GM19193 (cell line): ENCODE results near the gene IKZF2.
A peak's percentile ranks its signal among the peaks of the same experiment; 100 is the strongest.

Experiments
- POLR2A ChIP-seq: IDR thresholded peaks from 4 replicates; pipeline ENCODE4 v1.6.1; 2011; ENCODE audit not compliant: insufficient read depth, insufficient read length; ENCODE audit errors: extremely low read depth

The IKZF2 gene

DNA sequence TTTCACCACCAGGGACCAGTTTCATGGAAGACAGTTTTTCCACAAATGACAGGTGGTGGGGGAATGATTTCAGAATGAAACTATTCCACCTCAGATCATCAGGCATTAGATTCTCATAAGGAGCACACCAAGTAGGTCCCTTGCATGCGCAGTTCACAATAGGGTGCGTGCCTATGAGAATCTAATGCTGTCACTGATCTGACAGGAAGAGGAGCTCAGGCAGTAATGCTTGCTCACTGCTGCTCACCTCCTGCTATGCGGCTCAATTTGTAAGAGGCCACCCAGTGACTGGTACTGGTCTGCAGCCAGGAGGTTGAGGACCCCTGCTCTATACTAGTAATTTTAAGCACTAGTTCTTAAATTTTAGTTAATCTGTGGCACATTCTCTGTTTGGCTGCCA, 107.8 kb downstream of the IKZF2 start:
- TF ChIP-seq POLR2A = no peak

DNA sequence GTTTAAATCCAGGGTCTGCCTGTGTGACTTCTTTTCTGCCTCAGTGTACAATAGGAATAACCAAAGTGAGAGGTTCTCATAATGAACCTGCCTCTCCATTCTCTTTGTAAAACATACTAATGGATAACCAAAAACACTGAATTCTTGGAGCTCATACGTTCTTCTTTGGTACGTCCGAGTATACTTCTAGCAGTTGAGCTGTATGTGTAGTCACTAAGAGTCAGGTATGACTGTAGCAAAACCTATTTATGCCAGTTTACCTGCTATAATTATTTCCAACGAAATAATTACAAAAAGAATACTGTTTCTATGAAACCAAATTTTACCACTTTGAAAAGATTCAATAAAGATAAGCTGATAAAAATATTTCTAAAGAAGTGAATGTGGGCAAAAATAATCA, 109.2 kb downstream of the IKZF2 start:
- TF ChIP-seq POLR2A = no peak

DNA sequence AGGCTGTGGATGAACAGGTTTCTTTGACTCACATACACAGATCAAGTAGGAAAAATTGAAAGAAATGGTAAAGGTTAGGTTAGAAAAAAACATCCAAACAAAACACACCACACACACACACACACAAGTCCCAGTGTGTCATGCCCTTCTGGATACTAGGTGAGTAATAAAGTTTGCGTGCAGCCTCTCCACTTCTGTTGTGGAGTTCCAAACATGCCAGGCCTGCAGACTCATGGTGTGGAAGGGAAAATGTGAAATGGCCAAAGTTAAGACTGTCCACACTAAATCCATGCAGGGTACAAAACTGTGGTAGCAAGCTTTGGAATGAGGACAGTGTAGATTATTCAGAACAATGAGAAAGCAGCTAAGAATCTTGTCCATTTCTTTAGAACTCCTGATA, 114.6 kb downstream of the IKZF2 start:
- TF ChIP-seq POLR2A = no peak

DNA sequence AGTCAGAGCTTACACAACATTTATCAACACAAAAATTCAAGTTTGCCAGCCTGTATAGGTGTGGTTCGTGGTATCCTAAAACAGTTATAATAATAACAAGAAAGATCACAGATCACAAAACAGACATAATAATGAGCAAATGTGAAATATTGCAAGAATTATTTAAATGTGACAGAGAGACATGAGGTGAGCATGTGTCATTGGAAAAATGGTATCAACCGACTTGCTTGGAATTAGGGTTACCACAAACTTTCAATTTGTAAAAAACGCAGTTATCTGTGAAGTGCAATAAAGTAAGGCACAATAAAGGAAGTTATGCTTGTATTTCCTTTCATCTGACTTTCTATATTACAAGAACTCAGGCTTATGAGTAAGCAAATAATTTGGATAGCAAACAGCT, 116.8 kb downstream of the IKZF2 start:
- TF ChIP-seq POLR2A = no peak

DNA sequence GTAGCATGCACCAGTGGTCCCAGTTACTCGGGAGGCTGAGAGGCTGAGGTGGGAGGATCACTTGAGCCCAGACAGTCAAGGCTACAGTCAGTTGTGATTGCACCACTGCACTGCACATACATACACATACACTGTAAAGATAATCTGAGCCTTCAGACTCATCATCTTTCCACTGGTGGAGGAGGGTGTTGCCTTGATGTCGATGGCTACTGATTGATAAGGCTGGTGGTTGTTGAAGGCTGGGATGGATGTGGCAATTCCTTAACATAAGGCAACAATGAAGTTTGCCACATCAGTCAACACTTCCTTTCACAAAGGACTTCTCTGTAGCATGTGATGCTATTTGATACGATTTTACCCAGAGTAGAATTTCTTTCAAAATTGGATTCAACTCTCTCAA, 118.8 kb downstream of the IKZF2 start:
- TF ChIP-seq POLR2A = no peak

DNA sequence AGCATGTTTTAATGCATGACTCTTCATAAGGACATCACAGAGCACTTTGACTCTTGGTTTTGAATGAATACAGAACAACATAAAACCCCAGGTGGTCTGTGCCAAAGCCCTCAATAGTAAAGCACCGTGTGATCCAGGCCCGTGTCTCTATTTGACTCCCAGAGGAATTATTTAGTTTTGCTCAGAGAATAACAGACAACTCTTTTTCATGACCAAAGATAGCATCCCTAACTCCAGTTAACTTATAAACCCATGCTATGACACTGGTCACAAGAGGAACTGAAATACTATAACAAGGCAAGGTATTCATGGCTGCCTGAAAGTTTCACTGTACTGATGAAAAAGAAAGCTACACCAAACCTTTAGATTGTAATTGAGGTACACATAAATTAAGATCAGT, 128.4 kb downstream of the IKZF2 start:
- no peak for TF ChIP-seq POLR2A

DNA sequence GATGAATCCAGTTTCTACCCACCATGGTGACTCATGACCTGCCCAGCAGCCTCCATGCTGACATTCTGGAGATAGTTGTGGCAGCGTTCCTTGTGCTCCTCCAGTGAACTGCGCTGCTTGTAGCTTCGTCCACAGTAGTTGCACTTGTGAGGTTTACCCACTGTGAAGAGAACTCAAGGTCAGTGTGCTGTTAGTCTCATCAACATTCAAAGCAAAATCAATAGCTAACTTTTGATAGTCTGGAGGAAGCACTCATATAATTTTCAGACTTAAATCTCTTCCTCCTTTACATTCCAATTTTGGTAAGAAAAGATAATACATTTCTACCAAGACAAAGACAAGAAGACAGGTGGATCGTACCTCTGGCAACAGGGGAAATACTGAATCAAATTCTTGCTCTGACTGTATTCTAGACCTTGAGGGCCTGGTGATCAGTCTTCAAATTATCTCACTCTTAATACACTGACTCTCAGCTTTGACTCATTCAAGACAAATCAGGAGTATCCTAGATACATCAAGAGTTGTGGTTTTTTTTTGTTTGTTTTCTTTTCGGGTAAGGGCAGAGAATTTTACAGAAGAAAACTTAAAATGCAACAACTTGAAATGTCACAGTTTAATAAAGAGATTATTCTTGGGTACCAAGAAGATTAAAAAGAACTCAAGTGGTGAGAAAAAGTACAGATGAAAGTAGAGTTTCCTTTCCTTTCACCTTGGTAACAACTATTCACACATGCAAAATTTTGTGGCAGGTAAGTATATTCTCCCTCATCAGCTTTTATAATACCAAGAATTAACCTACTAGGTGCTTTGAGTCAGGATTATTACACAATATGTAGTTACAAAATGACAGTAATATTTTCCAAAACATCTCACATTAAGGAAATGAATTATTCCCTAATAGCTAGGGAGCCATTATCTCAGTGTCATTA, 129.2 kb downstream of the IKZF2 start:
- TF ChIP-seq POLR2A = peak; percentile 69

DNA sequence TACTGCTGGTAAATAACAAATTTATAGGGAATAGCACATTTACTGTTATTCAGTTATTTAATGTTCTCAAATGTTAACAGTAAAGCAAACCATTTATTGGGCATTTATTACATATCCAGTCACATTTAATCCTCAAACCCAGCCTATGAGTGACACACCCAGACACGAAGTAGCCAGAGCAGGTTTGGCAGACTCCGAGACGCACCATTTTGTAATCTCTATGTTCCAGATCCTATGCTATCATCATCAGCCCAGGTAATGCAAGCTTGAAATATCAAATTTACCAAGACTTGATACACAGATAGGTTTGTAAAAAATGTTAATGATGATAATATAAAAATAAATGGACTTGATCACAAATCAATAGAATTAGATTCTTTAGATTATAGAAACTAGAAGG, 131.1 kb downstream of the IKZF2 start:
- peak; percentile 25 for TF ChIP-seq POLR2A

DNA sequence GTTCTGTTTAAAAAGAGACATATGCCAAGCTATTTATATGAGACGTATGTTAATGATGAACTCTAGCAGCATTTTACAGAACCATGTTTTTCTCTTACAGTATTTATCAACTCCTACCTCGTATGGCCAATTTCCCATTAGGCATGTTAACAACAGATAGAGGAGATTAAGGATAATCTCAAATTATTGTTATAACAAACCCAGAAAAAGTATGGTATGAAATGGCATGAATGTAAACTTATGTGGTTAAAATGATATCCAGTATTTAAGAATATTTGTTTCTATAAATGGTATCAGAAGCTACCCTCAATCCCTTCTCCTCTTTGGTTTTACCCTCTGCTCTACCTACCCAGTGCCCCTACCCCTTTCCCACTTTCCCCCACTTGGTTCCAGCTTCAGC, 132.0 kb downstream of the IKZF2 start:
- no peak for TF ChIP-seq POLR2A

DNA sequence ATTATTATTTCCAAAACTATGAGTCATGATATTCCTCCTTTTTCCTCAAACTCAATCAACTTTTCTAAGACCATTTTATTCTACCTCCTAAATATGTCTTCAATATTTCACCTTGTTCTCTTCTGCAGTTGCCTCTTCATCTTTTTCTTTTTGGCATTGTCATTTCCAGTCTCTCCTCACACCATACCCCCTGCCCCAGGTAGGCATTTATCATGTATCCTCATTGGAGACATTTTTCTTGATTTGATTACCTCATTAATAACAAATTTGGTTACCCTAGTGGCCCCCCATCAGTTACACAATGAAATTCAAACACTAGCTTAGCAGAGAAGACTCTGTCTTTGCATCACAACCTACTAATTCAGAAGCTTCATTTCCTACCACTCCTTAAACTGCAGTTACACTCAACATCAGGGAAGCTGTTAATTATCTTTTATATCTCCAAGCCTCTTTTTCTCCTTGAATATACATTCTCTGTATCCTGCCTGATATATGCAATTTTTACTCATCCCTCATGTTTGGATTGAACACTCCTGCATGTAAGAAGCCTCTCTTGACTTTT, 133.0 kb downstream of the IKZF2 start:
- no peak for TF ChIP-seq POLR2A

DNA sequence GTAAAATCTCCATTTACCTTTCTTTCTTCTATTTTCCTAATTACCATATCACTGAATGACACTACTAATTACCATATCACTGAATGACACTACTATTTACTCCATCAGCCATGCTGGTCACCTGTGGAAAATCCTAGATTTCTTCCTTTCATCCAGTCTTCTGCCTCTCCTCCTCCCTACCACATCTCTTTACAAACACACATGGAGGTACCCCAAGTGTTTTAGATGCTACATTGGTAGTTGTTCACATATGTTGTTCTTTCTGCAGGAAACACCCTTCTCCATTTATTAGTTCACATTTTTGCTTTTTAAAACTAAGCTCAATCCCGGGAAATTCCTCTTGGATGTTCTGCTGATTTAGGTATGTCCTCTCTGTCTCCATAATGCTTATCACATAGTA, 134.0 kb downstream of the IKZF2 start:
- no peak for TF ChIP-seq POLR2A

DNA sequence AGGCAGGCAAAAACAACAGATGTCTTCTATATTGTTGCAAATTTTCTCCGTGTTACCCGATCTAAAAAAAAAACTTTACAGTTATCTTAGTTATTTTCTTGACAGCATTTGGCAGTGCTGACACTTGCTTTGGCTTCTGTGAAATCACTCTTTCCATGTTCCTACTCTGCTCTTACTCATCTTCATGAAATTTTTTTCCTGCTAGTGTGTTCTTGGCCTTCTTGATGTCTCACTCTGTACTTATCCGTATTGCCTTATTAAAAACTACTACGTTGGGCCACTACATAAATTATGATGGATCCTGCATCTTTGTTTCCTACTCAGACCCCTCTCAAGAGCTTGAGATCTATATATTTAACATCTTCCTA, 134.4 kb downstream of the IKZF2 start:
- no peak for TF ChIP-seq POLR2A

DNA sequence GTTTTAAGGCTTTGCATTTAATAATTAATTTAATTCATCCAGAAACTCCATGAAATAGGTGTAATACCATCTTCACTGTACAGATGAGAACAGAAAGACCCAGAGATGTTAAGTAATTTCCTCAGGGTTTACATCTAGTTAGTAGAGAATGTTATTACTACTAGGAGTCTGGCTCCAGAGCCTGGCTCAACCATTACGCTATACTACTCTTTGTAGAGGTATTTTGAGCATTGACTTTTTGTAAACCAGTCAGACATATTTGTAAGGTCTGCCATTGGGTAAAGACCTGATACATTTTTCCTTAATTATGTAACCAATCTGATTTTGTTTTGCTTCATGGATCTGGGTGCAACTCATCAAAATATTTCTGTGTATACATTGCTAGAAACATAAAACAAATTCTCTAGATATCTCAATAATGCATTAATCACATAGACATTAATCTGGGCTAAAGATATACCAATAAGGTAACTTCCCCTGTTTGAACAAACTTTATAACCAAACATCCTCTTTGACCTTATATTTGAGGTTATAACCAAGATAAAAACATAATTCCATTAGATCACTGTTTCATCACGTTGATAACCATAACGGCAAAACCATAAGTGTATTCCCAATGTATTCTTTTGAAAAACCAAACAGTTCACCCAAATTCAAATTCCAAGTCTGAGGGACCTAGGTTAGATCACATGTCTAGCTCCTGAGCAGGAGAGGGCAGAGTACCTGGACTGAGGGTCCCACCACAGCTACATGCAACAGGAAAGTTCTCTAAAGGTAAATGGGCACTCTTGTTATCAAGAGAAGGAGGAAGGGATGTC, 135.0 kb downstream of the IKZF2 start:
- TF ChIP-seq POLR2A = no peak

DNA sequence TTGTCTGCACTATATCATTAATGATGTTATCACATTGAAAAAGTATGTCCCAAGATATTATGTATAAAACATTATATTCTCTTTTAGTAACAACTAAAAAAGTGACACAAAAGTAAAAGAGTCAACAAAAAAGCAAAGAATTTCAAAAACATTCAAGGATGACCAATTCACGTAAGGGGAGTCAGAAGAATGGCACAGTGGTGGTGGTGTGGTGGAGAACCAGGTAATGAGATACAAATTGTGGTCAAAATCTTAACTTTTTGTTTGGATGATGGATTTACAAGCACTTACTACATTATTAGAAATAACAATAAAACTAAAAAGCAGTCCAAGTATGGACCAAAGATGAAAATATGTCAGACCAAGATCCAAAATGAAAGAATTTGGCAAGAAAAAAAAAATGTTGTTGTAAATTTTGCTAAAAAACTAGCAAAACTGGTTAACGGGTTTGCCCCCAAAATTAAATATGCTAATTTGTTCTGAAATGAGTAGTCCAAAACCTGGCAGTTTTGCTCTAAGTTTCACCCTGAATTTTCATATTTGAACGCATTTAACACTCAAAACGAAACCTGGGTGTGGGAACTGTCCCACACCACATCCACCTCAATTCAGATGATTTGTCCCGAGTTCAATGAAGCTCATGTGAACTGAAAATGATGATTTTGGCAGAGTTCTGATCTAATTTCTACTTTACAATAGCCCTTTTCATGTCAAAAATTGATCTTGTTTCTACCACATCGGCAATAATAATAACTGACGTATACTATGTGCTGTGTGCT, 135.8 kb downstream of the IKZF2 start:
- no peak for TF ChIP-seq POLR2A

DNA sequence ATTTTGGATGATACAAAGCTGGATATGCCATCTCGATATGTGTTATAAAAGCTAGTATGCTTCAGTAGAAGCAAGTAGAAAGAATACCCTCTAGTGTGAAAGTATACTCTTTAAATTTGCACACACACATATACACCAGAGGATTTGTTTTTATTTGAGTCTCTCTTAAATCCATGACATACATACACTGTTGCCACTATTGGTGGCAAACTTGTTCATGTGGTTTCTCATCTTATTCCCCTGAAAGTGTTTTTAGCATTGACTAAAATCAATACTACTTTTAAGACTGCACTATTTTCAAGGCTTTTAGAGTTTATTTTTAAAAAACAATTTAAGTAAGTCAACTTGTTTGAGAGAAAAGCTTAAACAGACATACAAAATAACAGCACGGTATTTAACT, 137.4 kb downstream of the IKZF2 start:
- no peak for TF ChIP-seq POLR2A
